ENCODE results near the gene ARMC5. TPM values are rescaled to one million over a fixed set of nuclear protein-coding genes. Genes with fewer than 3 reads are reported as not detected.

The ARMC5 gene
- total and polyA plus RNA-seq, 3 donors from 2014 or later, result 11.0 to 21.3 (median 19.1) TPM

DNA sequence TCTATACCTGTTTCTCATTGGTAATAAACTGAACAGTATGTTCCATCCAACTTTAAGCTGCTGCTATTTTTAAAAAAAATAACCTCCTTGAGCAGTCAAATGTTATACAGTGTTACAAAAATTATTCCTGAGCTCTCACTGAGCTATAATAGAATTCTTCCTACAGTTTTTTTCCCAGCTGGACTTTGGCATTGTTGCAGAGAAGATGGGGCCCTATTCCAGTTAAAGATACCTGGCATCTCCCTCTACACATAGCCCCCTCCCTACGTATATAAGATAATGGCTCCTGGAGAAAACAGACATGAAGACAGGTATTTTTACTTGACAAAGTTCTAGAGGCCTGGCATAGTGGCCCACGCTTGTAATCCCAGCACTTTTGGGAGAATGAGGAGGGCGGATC, 29.5 kb upstream of the ARMC5 start:
- TF ChIP-seq, protein P1, sequence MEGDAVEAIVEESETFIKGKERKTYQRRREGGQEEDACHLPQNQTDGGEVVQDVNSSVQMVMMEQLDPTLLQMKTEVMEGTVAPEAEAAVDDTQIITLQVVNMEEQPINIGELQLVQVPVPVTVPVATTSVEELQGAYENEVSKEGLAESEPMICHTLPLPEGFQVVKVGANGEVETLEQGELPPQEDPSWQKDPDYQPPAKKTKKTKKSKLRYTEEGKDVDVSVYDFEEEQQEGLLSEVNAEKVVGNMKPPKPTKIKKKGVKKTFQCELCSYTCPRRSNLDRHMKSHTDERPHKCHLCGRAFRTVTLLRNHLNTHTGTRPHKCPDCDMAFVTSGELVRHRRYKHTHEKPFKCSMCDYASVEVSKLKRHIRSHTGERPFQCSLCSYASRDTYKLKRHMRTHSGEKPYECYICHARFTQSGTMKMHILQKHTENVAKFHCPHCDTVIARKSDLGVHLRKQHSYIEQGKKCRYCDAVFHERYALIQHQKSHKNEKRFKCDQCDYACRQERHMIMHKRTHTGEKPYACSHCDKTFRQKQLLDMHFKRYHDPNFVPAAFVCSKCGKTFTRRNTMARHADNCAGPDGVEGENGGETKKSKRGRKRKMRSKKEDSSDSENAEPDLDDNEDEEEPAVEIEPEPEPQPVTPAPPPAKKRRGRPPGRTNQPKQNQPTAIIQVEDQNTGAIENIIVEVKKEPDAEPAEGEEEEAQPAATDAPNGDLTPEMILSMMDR (IDR thresholded peaks at IDR 0.05), result no peak
- no peak for TF ChIP-seq POLR2A (IDR thresholded peaks at IDR 0.05)
- H3K36me3 ChIP-seq (ENCODE audit: low read depth, missing control alignments), result no peaks in the 10 kb centered on the region
- H3K27ac ChIP-seq, result peak overlapping the region; percentile 8 to 62
- no peaks in the 10 kb centered on the region for H3K27me3 ChIP-seq
- WGBS, 2 donors, result 67 to 73% methylated on average over 3 of the region's 3 CpGs
- no peak overlapping the region for H3K4me3 ChIP-seq
- H3K4me1 ChIP-seq, result peaks cover 21% of the 10 kb centered on the region
- no peaks in the 10 kb centered on the region for H3K9me3 ChIP-seq
- intact Hi-C loops (cut with DNase I; ENCODE audit: low total_unique reads), result loop anchor here (10.0 kb wide), 1 partner anchor 445 kb away; the partner anchor contains the start of gene HSD3B7
- no peak for DNase-seq

DNA sequence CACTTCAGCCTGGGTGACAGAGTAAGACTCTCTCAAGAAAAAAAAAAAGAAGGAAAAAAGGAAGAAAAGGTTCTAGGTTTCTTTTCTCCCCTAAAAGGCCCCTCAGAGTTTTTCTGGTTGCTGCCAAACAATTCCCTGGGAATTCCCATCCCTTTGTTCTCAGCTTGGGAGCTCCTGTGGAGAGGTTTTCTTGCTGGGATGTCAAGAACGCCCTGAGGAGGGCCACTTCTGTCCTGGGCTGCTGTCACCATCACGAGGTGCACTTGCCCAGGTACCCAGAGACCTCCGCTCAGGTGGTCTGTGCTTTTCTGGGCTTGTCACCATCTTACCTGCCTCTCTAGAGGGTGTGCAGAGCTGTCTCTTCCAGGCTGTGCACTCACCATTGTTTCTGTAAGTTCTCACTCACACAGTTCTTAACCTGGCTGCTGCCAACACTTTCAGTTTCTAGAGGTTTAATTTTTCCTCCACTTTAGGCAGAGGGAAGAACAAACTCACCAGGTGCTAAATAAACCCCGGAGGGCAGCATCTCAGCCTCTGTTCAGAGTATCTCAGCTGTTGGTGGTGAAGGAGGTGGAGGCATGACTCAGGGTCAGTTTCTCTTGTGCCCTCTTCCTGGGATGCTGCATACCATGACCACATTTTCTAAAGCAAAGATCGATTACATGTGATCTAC, 28.8 kb upstream of the ARMC5 start:
- Histone ChIP-seq H3K4me3 (no peak overlapping the region), H3K27me3 (no peaks in the 10 kb centered on the region), H3K9me3 (no peaks in the 10 kb centered on the region), H3K4me1 (peaks cover 21% of the 10 kb centered on the region), H3K36me3 (ENCODE audit: low read depth, missing control alignments) (no peaks in the 10 kb centered on the region), H3K27ac (peak overlapping the region; percentile 8 to 62)
- DNase-seq, result no peak
- intact Hi-C loops (cut with DNase I; ENCODE audit: low total_unique reads), result loop anchor here (10.0 kb wide), 1 partner anchor 446 kb away; the partner anchor contains the start of gene HSD3B7
- WGBS, 2 donors, result 58 to 59% methylated on average over 5 of the region's 5 CpGs
- TF ChIP-seq, protein P1 (IDR thresholded peaks at IDR 0.05), result no peak
- TF ChIP-seq POLR2A (IDR thresholded peaks at IDR 0.05), result no peak

DNA sequence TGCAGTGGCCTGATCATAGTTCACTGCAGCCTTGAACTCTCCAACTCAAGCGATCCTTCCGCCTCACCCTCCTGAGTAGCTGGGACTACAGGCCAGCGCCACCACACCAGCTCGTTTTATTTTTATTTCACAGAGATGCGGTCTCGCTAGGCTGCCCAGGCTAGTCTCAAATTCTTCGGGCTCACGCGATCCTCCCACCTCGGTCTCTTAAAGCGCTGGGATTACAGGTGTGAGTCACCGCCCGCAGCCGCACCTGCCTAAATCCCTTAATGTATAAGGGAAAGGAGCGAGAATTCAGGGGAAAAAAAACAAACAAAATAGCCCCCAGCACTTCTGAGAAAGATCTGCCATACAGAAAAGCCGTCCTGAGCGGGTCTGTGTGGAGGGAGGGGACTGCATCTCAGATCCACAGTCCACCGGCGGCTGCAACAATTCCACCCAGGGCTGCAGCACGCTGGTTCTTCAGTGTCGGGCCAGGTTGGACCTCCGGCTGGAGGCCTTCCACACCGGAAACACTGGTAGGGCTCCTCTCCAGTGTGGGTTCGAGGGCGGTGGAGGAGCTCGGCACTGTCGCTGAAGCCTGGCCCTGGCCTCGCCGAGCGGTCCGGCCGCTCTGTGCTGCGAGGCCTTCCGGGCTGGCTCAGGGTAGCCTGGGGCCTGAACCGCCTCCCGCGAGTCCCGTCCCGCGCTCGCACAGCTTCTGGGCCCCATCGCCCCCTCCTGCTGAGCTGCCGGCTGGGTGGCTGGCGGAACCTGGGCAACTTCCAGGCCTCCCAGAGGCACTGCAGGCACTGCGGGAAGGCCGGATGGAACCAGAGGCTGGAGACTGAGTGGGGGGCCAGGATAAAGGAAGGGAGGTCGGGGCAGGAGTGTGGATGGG, 23.7 kb upstream of the ARMC5 start:
- peak overlapping the region in 1 of 2 donors; percentile 12 for H3K4me3 ChIP-seq
- intact Hi-C loops (cut with DNase I; ENCODE audit: low total_unique reads), result loop anchor here (10.0 kb wide), 1 partner anchor 451 kb away; the partner anchor contains the start of gene HSD3B7
- H3K36me3 ChIP-seq (ENCODE audit: low read depth, missing control alignments), result no peaks in the 10 kb centered on the region
- DNase-seq, result no peak
- no peak overlapping the region for H3K27ac ChIP-seq
- H3K27me3 ChIP-seq, result no peaks in the 10 kb centered on the region
- no peaks in the 10 kb centered on the region for H3K4me1 ChIP-seq
- no peak for TF ChIP-seq POLR2A (IDR thresholded peaks at IDR 0.05)
- TF ChIP-seq, protein P1 (IDR thresholded peaks at IDR 0.05), result no peak
- 60 to 82% methylated on average over 28 to 45 of the region's 47 CpGs for WGBS, 2 donors
- no peaks in the 10 kb centered on the region for H3K9me3 ChIP-seq

DNA sequence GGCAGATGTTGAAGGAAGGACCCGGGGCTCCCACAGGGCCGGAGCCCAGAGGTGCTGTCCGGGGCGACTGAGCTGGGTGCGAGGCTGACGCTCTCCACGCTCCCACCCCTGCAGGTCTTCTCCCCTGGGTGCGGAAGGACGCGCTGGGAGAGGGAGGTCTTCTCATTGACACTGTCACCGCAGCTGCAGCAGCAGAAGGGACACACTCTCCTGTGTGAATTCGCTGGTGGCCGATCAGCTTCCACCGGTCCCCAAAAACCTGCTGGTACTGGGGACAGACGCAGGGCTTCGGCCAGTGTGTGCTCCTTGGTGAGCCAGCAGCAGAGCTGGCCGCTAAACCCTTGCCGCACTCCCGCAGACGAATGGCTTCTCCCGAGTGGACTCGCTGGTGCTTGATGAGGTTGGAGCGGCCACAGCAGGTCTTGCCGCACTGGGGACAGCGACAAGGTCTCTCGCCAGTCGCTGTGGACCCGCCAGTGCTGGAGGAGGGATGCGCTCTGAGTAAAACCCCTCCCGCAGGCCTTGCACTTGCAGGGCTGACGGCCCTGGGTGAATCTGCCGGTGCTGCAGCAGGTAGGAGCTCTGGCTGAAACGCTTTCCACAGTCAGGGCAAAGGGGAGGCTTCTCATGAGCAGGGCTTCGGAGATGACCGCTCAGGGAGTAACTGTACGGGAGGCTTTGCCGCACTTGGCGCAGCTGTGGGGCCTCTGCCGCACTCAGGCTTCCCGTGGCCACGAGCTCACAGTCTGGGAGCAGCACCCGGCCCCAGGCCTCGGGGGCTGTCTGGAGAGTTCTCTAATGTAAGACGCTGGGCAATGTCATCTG, 22.9 kb upstream of the ARMC5 start:
- no peak overlapping the region for H3K27ac ChIP-seq
- 65 to 77% methylated on average over 27 to 44 of the region's 44 CpGs for WGBS, 2 donors
- no peaks in the 10 kb centered on the region for H3K9me3 ChIP-seq
- intact Hi-C loops (cut with DNase I; ENCODE audit: low total_unique reads), result loop anchor here (10.0 kb wide), 1 partner anchor 452 kb away; the partner anchor contains the start of gene HSD3B7
- DNase-seq, result no peak
- no peaks in the 10 kb centered on the region for H3K36me3 ChIP-seq (ENCODE audit: low read depth, missing control alignments)
- H3K4me1 ChIP-seq, result peaks cover 4% of the 10 kb centered on the region
- H3K27me3 ChIP-seq, result no peaks in the 10 kb centered on the region
- H3K4me3 ChIP-seq, result peak overlapping the region in 1 of 2 donors; percentile 12
- TF ChIP-seq, protein P1 (IDR thresholded peaks at IDR 0.05), result no peak
- no peak for TF ChIP-seq POLR2A (IDR thresholded peaks at IDR 0.05)
